ENCODE results near the gene CLEC18A. TPM values are rescaled to one million over a fixed set of nuclear protein-coding genes. Genes with fewer than 3 reads are reported as not detected.
"Not testable (repeated sequence)": the region's sequence is repeated elsewhere in the genome, so short reads cannot be mapped to it uniquely, and the experiment has no call there.

The CLEC18A gene
- total RNA-seq, 1 experiment from 2014 or later, result 1.6 TPM

DNA sequence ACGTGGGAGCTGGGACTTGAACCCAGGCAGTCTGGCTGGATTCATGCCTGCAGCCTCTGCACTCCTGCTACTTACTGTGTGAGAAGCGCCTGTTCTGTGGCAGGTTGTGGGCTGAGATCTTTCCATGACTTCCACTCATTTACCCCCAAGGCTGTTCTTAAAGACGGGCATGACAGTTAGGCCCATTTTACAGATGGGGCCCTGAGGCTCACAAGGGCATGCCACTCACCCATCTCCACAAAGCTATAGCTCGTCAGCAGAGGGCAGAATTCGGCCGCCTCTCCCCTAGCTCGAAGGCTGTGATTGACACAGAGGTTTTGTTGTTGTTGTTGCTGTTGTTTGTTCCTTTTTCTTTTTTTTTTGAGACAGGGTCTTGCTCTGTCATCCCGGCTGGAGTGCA lies 21.8 kb downstream of the CLEC18A start:
- H3K27ac ChIP-seq (ENCODE audit: insufficient read length, low read depth, low read length), result not testable (repeated sequence)

DNA sequence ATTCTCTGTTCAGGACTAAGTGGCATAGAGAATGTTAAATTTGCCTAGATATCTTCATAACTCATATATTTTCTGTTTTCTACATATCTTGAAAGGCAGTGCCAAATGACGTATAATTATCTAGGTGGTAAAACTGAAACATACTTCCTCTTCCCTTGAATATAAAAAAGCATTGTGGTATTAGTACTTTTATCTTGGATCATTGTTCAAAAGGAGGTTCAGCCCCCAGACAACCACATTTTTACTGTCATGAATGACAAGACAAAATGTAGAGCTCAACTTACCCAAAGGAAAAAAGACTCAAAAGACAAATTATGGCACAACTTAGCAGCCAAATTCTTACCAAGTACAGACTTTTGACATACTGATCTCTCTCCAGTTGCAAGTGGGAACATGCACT lies 34.1 kb downstream of the CLEC18A start:
- not testable (repeated sequence) for H3K27ac ChIP-seq (ENCODE audit: insufficient read length, low read depth, low read length); H3K9me3 Mint-ChIP-seq; H3T11ph ChIP-seq (ENCODE audit: low read length); H3K27me3 Mint-ChIP-seq (ENCODE audit: low read depth); H3K79me1 ChIP-seq (ENCODE audit: insufficient read depth, low read depth, low read length, poor library complexity, severe bottlenecking); H3K56ac ChIP-seq (ENCODE audit: insufficient read length, low read depth, low read length); H2BK5ac ChIP-seq (ENCODE audit: insufficient read length, low read length); H4K5ac ChIP-seq (ENCODE audit: insufficient read length, low read depth, low read length); DNase-seq; H3K14ac ChIP-seq (ENCODE audit: insufficient read depth, low read length); H3K23ac ChIP-seq (ENCODE audit: insufficient read length, low read depth, low read length); H2AK5ac ChIP-seq (ENCODE audit: insufficient read length, low read length); H4K91ac ChIP-seq (ENCODE audit: insufficient read length, low read depth, low read length); H3K9me3 ChIP-seq (ENCODE audit: control insufficient read depth, low read depth, low read length); H3K27me3 ChIP-seq (ENCODE audit: insufficient read depth, low read length); H3K9ac ChIP-seq (ENCODE audit: extremely low read depth, insufficient read length, low read length); H2BK12ac ChIP-seq (ENCODE audit: insufficient read length, low read depth, low read length); H3K4me2 ChIP-seq (ENCODE audit: insufficient read depth, insufficient read length, low read length); H2BK15ac ChIP-seq (ENCODE audit: low read depth, low read length); H2AFZ ChIP-seq (ENCODE audit: low read length); H3K4me1 Mint-ChIP-seq; H3K4ac ChIP-seq (ENCODE audit: low read depth, low read length); H4K8ac ChIP-seq (replicated peaks; ENCODE audit: insufficient read length, low read depth, low read length); H3K4me1 ChIP-seq (ENCODE audit: insufficient read depth, low read length); H3K79me2 ChIP-seq (ENCODE audit: insufficient read depth, low read length); H3K18ac ChIP-seq (ENCODE audit: insufficient read length, low read depth, low read length); H2BK120ac ChIP-seq (ENCODE audit: low read depth, low read length, poor library complexity, severe bottlenecking); H3K36me3 Mint-ChIP-seq (ENCODE audit: insufficient read depth in 1 of 3, low read depth in 3 of 3); H3K23me2 ChIP-seq (ENCODE audit: insufficient read length, low read depth, low read length, poor library complexity, severe bottlenecking); H2BK20ac ChIP-seq (ENCODE audit: low read depth, low read length, poor library complexity, severe bottlenecking); H4K20me1 ChIP-seq (ENCODE audit: control insufficient read depth, insufficient read depth, insufficient read length); H3K27ac Mint-ChIP-seq; H3K4me3 Mint-ChIP-seq
- no CpG with 5 or more reads among the region's 1 CpG for WGBS (ENCODE audit: extremely low coverage, insufficient read length, low lambda C conversion rate)

More for the DNA sequence above, 21.8 kb downstream of the CLEC18A start:
- H3K27me3 ChIP-seq (ENCODE audit: insufficient read depth, low read length); H3K36me3 Mint-ChIP-seq (ENCODE audit: insufficient read depth in 1 of 3, low read depth in 3 of 3); H3K9ac ChIP-seq (ENCODE audit: extremely low read depth, insufficient read length, low read length); H3K27ac Mint-ChIP-seq; H3K4me2 ChIP-seq (ENCODE audit: insufficient read depth, insufficient read length, low read length); H2BK12ac ChIP-seq (ENCODE audit: insufficient read length, low read depth, low read length); H3K9me3 Mint-ChIP-seq; H3K9me3 ChIP-seq (ENCODE audit: control insufficient read depth, low read depth, low read length); H2BK5ac ChIP-seq (ENCODE audit: insufficient read length, low read length); H3K4me1 ChIP-seq (ENCODE audit: insufficient read depth, low read length); H2BK20ac ChIP-seq (ENCODE audit: low read depth, low read length, poor library complexity, severe bottlenecking); H4K8ac ChIP-seq (replicated peaks; ENCODE audit: insufficient read length, low read depth, low read length); H3T11ph ChIP-seq (ENCODE audit: low read length); H3K79me1 ChIP-seq (ENCODE audit: insufficient read depth, low read depth, low read length, poor library complexity, severe bottlenecking); H3K79me2 ChIP-seq (ENCODE audit: insufficient read depth, low read length); H3K4me1 Mint-ChIP-seq; H2BK120ac ChIP-seq (ENCODE audit: low read depth, low read length, poor library complexity, severe bottlenecking); H3K23me2 ChIP-seq (ENCODE audit: insufficient read length, low read depth, low read length, poor library complexity, severe bottlenecking); H3K27me3 Mint-ChIP-seq (ENCODE audit: low read depth); H2BK15ac ChIP-seq (ENCODE audit: low read depth, low read length); H3K4ac ChIP-seq (ENCODE audit: low read depth, low read length); H3K23ac ChIP-seq (ENCODE audit: insufficient read length, low read depth, low read length); DNase-seq; H2AK5ac ChIP-seq (ENCODE audit: insufficient read length, low read length); H3K18ac ChIP-seq (ENCODE audit: insufficient read length, low read depth, low read length); H3K4me3 Mint-ChIP-seq; H3K14ac ChIP-seq (ENCODE audit: insufficient read depth, low read length); H4K5ac ChIP-seq (ENCODE audit: insufficient read length, low read depth, low read length); H4K20me1 ChIP-seq (ENCODE audit: control insufficient read depth, insufficient read depth, insufficient read length); H2AFZ ChIP-seq (ENCODE audit: low read length); H4K91ac ChIP-seq (ENCODE audit: insufficient read length, low read depth, low read length); H3K56ac ChIP-seq (ENCODE audit: insufficient read length, low read depth, low read length): not testable (repeated sequence)
- TF ChIP-seq, protein P1, sequence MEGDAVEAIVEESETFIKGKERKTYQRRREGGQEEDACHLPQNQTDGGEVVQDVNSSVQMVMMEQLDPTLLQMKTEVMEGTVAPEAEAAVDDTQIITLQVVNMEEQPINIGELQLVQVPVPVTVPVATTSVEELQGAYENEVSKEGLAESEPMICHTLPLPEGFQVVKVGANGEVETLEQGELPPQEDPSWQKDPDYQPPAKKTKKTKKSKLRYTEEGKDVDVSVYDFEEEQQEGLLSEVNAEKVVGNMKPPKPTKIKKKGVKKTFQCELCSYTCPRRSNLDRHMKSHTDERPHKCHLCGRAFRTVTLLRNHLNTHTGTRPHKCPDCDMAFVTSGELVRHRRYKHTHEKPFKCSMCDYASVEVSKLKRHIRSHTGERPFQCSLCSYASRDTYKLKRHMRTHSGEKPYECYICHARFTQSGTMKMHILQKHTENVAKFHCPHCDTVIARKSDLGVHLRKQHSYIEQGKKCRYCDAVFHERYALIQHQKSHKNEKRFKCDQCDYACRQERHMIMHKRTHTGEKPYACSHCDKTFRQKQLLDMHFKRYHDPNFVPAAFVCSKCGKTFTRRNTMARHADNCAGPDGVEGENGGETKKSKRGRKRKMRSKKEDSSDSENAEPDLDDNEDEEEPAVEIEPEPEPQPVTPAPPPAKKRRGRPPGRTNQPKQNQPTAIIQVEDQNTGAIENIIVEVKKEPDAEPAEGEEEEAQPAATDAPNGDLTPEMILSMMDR (conservative IDR thresholded peaks at IDR 0.05), result 0 out of 3 replicates have a peak, but pooled peaks have one; percentile 18
- WGBS (ENCODE audit: extremely low coverage, insufficient read length, low lambda C conversion rate), result no CpG with 5 or more reads among the region's 8 CpGs
